Fibroblast of peridontal ligament (primary cell): ENCODE measurements around the gene USP6NL.
A peak's percentile ranks its signal among the peaks of the same experiment; 100 is the strongest.

ENCODE experiments used
- DNase-seq: peaks from one replicate; pipeline ENCODE4 v3.0.0-alpha.2; 2010; ENCODE audit errors: extremely low read depth

USP6NL gene

DNA sequence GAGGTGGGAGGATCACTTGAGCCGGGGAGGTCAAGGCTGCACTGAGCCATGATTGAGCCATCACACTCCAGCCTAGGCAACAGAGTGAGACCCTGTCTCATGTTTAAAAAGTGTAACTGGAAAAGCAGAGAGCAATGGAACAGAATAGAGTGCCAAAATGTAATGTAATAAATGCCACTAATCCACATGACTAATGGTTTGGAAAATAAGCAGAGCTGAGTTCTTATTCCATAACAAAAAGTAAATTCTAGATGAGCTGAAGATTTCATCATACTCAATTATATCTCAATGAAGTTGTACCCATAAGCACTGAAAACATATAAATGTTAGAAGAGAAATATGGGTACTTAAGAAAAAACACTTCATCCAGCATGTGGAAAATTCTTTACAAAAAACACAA is 132.6 kb downstream of the USP6NL start:
- peak; percentile 13 for DNase-seq

GRCh38 chr10:11475831-11476434 is 135.5 kb downstream of the USP6NL start:
- no peak for DNase-seq

GRCh38 chr10:11473128-11473760 is 138.2 kb downstream of the USP6NL start:
- no peak for DNase-seq

DNA sequence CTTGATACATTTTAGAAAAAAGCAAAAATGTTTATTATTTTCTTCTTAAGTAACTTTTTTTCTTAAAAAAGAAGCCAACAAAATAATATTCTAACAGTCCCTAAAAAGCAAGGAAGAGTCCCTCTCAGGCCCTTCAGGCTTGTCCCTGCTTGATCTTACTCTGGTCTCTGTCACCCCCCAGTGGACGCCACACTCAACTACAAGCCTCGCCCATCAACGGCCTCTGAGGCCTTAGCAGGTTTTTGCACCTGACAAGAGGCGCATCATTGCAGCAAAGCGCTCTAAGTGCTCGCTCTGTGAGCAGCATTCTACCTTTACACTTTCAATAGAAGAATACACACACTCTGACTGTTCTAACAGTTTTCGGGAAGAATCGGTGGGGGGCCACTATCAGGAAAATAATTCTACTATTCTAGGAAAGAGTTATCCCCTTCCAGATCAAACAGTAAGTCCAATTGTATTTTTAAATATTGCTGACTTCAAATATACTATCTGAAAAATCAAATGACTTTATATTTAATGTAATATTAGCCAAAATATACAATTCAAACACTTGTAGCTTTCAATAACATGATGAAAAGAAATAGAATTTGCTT is 139.2 kb downstream of the USP6NL start:
- peak; percentile 33 for DNase-seq

GRCh38 chr10:11469575-11470391 is 141.7 kb downstream of the USP6NL start:
- DNase-seq = no peak

GRCh38 chr10:11468126-11468742 is 143.2 kb downstream of the USP6NL start:
- DNase-seq = no peak

- DNase-seq = no peak
Observed at GRCh38 chr10:11465406-11465805, 146.0 kb downstream of the USP6NL start.

- no peak for DNase-seq
Observed at GRCh38 chr10:11463111-11463510, 148.3 kb downstream of the USP6NL start.

DNA sequence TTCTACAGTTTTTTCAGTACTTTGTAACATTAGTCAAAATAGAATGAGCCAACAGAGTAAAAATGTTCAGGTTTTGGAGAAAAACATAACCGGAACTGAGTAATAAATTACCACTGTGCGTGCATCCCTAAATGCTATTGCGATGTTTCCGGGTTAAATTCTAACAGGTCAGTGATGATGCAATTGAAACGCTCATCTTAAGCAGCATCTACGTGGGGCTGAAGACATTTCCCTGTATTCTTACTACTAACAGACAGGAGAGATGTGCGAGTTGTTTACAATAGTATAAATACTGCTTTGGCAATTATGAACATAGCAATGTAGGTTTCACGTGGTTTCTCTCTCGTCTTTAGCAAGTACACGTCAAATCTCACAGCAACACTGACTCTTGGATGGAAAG is 149.4 kb downstream of the USP6NL start:
- DNase-seq = no peak

DNA sequence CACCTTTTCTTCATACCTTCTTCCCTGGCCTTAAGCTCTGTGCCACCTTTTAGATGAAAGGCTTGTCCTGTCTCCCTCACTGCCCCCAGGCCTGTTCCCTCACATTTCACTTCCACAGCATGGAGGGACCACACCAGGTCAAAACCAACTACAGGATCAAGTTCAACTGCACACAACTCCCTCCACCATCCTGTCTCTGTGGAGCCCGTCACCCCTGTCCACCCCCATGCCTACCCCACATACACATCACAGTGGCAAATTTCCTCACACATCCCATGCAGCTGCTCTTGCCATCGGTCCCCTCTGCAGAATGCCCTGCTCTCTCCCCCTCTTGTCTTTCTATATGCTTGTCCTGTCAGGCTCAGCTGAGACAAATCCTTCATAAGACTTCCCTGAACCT is 154.1 kb downstream of the USP6NL start:
- DNase-seq = no peak

GRCh38 chr10:11454958-11455566 is 156.4 kb downstream of the USP6NL start:
- DNase-seq = no peak

DNA sequence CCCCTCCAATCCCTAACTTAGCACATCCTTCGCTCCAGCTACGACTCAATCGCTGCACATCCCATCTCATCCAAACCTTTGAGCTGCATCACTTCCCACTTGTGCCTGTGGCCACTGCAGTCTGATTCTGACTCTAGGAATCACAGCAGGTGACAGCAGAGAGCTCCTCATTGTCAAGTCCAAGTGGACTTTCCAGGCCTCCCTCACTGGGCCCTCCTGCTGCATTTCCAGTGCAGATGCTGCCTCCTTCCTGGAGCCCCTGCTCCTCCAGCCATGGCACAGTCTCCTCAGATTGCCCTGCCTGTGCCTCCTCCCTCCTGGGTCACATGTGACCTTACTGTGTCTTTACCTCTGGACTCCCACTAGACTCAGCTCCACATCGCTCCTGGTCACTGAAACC is 157.3 kb downstream of the USP6NL start:
- no peak for DNase-seq

DNA sequence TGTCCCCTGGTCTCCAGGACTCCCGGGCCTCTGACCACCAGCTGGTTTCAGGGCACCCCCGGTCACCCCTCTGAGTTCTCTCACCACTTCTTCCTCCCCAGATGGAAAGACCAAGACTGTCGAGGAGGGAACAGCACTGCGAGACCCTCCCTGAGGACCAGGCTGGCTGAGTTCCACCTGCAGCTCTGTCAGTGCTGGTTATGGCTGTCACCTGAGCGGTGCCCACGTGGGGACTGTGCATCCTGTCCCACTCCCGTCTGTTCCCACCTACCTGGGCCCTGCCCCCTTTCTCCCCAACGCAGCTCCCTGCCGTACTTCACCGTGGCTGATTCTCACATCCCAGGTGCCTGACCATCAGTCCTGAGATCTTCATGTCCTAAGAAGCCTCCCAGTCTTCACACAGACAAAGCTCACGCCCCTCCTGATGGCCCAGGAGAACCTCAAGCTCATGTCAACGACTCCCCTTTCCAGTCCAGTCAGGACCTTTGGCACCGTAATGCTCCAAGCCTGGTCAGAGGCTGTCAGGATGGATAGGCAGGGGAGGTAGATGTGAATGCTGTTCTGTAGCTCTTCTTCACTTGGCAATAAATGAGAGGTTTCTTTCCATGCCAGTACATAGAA is 159.7 kb downstream of the USP6NL start:
- DNase-seq = no peak

- DNase-seq = no peak
Observed at GRCh38 chr10:11450427-11450826, 161.0 kb downstream of the USP6NL start.

- DNase-seq = no peak
Observed at GRCh38 chr10:11449761-11450160, 161.7 kb downstream of the USP6NL start.

DNA sequence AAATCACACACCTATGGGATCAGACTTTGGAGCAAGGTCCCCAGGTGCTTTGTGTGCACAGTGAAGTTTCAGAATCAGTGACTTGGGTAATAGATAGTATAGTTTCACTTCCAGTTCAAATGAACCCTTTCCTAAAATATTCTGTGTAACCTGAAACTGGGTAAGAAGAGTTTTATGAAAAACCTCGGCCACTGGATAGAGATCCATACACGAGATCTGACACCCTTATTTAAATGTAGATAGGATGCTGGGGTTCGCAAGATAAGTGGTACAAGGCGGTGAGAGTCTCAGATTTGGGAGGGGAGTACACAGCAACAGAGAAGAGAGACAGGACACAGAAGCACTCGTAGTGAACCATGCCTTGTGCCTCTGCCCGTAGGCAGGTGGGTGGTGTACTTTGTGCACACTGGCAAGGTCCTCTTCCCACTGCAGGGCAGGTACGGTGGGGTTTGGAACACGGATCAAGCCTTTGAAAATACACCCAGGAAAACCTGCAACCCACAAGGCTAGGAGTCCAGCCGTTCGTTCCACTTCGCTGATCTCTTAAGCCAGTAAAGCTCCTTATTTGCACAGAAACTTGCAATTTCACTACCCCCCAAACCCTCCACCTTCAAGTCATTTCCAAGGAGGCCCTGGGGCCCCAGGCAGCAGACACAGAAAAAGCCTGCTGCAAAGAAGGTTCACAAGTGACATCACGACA is 162.8 kb downstream of the USP6NL start:
- no peak for DNase-seq

DNA sequence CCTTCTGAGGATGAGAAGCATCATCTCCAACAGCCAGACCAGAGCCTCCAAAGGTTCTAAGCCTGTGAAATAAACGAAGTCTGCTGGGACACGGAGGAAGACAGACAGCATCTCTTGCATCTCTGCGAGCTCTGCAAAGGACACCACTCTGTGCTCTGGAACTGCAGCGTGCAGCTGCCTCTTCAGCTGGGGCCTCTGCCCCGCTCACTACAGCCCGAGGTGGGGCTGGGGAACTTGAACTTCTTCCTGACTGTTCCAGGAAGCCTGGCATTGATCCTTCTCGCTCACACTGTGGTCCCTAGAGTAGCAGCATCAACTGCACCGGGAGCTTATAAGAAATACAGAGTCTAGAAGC is 163.3 kb downstream of the USP6NL start:
- DNase-seq = no peak

- DNase-seq = no peak
Observed at GRCh38 chr10:11447586-11447985, 163.9 kb downstream of the USP6NL start.

DNA sequence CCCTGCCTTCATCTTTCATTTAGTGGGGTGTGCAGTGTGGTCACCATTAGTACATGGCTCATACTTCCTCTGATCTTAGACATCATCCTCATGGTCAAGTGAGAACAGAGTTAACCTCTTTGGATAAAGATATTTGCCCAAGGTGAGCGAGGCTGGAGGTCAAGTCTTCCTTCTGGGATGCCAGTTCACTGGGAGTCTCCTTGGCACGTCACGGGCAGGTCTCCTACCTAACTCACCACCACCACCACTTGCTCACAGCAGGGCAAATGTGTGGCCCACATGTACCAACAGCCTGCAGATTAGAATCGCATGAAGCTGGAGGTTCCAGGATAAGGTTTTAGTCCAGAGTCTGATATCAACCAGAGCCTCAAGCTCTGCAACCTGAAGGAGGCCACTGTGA is 164.6 kb downstream of the USP6NL start:
- no peak for DNase-seq

DNA sequence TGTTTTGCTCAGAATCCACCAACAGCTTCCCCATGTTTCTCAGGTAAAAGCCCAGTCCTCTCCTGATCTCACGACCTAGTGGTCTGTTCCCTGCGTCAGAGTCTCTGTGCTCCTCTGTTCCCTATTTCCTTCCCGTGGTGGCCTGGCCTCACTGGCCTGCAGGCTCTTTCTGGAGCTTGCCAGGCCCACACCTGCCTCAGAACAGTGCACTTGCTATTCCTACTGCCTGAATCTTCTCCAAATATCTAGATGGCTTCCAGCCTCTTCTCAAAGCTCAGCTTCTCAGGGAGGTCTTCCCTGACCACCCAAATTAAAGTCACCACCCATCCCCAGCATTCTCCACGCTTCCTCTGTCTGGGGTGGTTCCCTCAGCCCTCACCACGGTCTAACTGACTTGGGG is 165.3 kb downstream of the USP6NL start:
- no peak for DNase-seq
